NB4 (cell line): Measurements from ENCODE around the gene MRM2.

Experiments
- DNase-seq: peaks from one replicate; pipeline ENCODE4 v3.0.0; 2010; ENCODE audit warnings: low read depth
- H3K4me3 ChIP-seq: one replicate; pipeline ENCODE4 v1.5.1; 2011; ENCODE audit warnings: mild to moderate bottlenecking, low read depth, low read length, moderate library complexity
- CTCF ChIP-seq: IDR thresholded peaks from one replicate; pipeline ENCODE4 v1.5.1; 2012; ENCODE audit warnings: low read depth, low read length
- MYC ChIP-seq: IDR thresholded peaks from 2 replicates; pipeline ENCODE4 v1.6.1; 2011; ENCODE audit warnings: low read depth, low read length
- POLR2A ChIP-seq: IDR thresholded peaks from 2 replicates; pipeline ENCODE4 v1.6.1; 2011; ENCODE audit warnings: mild to moderate bottlenecking; ENCODE audit not compliant: insufficient read length; ENCODE audit errors: extremely low read depth
- TF ChIP-seq, protein P1 (sequence below): IDR thresholded peaks from 2 replicates; pipeline ENCODE4 v1.6.1; 2011; ENCODE audit warnings: low read depth, low read length

Gene MRM2

DNA sequence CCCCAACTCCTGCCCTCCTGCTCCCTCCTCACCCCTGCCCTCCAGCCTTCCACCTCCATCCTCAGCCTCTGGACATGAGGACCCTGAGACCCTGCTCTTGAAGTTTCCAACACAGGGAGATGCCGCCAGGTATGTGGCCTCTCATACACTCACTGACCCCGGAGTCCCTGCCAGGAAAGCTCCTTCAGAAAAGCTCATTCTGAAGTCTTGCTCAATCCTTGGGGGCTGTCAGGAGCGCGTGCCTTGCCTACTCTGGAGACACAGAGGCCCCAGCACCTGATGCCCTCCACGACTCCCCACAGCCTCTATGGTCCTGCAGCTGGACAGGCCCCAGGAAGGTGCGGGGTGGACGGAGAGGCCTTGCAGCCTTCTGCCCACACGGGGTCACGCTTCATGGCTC lies 11.0 kb upstream of the MRM2 start:
- H3K4me3 ChIP-seq = no peak overlapping the region
- TF ChIP-seq, protein P1, sequence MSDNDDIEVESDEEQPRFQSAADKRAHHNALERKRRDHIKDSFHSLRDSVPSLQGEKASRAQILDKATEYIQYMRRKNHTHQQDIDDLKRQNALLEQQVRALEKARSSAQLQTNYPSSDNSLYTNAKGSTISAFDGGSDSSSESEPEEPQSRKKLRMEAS = no peak
- TF ChIP-seq MYC = no peak
- no peak for TF ChIP-seq POLR2A
- TF ChIP-seq CTCF = no peak
- no peak for DNase-seq

DNA sequence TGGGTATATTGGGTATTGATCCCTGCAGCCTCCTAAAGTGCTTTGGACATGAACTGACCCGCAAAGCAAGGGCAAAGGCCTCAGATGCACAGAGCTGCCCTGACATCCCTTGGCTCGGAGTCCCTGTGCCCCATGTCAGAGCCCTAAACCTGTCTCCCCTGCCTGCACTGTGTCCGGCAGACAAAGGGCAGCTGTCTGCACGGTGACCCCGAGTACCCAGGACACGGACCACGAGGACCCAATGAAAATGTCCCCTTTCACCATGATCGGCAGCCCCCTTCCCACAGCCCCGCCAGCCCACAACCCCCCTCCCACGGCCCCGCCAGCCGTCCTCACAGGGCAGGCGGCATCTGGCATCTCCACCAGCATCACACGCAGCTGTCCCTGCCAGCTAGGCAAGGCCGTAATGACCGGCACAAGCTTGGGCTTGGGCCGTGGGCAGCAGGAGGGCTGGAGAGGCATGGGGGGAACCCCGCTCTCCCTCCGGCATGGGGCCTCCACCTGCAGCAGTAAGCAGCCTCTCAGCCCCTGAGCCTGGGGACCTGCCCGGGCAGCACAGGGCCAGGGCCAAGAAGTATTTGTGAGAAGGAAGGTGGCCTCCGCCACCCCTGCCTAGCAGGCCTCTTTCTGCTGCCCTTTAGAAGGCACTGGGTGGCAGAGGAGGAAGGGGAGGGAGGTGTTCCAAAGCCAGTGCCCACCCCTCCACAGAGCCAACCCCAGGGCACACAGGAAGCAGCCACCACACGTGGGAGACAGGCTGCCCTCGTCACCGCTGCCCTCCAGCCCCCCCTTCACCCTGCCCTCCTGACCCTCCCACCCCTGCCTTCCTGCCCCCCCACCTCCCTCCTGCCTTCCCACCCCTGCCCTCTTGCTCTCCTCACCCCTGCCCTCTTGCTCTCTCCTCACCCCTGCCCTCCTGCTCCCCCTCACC lies 10.1 kb upstream of the MRM2 start:
- peak; percentile 42 for DNase-seq
- no peak overlapping the region for H3K4me3 ChIP-seq
- TF ChIP-seq CTCF (no peak), MYC (no peak), POLR2A (no peak)
- TF ChIP-seq, protein P1 = no peak

DNA sequence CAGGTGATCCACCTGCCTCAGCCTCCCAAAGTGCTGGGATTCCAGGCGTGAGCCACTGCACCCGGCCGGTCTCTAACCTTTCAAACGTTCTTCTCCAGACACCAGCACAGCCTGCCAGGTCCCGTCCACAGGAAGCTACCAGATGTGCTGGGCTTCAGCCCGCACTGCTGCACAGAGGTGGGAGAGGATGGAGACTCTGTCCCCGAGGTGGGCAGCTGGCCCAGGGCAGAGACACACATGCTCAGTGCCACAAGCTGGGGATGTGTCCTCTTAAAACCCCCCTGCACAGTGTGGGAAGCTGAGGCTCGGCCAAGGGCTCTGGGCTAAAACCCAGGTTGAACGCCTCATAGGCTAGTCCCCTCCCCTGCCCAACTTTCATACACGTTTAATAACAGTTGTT lies 9.4 kb upstream of the MRM2 start:
- TF ChIP-seq CTCF (no peak), MYC (no peak), POLR2A (no peak)
- TF ChIP-seq, protein P1 = no peak
- DNase-seq = no peak
- no peak overlapping the region for H3K4me3 ChIP-seq

GRCh38 chr7:2249744-2250323 lies 7.8 kb upstream of the MRM2 start:
- TF ChIP-seq MYC (no peak), POLR2A (no peak), CTCF (no peak)
- TF ChIP-seq, protein P1 = no peak
- DNase-seq = no peak
- no peak overlapping the region for H3K4me3 ChIP-seq

DNA sequence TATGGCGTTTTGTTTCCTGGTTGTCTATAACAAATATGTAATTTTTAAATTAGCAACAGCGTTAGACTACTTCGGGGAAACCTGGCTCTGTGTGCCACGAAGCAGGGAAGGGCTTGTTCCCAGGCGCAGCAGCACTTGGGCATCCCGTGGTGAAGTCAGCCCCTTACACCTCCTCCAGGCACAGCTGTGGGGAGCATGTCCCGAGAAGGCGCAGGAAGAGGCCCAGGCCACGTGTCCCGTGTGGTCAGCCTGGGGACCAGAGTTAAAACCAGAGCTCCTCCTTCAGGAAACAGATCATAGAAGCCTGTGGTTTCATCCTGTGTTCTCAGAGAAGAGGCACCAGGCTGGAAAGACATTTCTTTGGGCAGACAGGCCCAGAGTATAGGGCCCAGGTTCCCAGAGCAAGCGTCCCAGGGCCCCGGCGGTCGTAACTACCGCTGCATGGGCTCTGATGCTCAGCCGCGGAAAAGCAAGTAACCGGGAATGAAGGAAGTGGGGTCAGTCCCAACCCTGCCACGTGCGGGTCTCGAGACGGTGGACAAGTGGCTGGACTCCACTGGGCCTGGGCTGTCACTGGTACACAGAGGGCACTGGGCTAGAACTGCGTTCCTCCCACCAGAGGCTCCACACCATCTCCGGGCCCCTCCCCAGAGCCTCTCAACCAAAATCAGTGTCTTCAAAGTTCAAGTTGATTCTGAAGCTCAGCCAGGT lies 7.1 kb upstream of the MRM2 start:
- H3K4me3 ChIP-seq = no peak overlapping the region
- peak; percentile 95 for DNase-seq
- TF ChIP-seq MYC = peak; percentile 99
- no peak for TF ChIP-seq CTCF
- TF ChIP-seq, protein P1 = peak; percentile 100
- no peak for TF ChIP-seq POLR2A
